ENCODE results near the gene RASAL3.
A peak's percentile ranks its signal among the peaks of the same experiment; 100 is the strongest.
"Not testable (repeated sequence)": the region's sequence is repeated elsewhere in the genome, so short reads cannot be mapped to it uniquely, and the experiment has no call there.

Gene RASAL3

GRCh38 chr19:15418579-15419412, 45.5 kb downstream of the RASAL3 start, which contains the start of gene AKAP8L:
Gene AKAP8L, minus strand, starts transcription at chr19:15418988. Its CDS starts 65 bp downstream, at chr19:15418923.
- peak; percentile 99 for DNase-seq

- no peak for DNase-seq
Observed at GRCh38 chr19:15418231-15418578, 46.1 kb downstream of the RASAL3 start.

DNA sequence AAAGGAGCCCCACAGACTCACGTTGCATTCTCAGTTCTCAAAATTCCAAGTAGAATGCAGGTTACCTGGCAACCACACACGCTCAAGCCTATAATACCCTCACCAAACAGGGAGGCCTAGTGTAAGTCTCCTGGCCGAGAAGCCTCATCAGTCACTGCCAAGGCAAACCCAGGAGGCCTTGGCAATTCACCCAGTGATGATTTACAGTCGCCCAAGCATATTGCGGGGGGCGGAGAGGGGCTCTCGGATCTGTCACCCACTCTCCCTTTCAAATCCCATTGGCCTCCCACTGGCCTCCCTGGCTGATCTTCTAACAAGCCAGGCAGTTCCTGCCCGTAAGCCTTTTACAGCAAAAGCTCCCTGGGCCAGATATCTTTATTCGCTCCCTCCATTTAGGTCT, 46.6 kb downstream of the RASAL3 start:
- DNase-seq: no peak

- DNase-seq: no peak
Observed at GRCh38 chr19:15412832-15413231, 51.5 kb downstream of the RASAL3 start.

- DNase-seq: not testable (repeated sequence)
Observed at GRCh38 chr19:15411351-15411750, 53.0 kb downstream of the RASAL3 start.

- DNase-seq: no peak
Observed at GRCh38 chr19:15404780-15405211, 59.5 kb downstream of the RASAL3 start.

DNA sequence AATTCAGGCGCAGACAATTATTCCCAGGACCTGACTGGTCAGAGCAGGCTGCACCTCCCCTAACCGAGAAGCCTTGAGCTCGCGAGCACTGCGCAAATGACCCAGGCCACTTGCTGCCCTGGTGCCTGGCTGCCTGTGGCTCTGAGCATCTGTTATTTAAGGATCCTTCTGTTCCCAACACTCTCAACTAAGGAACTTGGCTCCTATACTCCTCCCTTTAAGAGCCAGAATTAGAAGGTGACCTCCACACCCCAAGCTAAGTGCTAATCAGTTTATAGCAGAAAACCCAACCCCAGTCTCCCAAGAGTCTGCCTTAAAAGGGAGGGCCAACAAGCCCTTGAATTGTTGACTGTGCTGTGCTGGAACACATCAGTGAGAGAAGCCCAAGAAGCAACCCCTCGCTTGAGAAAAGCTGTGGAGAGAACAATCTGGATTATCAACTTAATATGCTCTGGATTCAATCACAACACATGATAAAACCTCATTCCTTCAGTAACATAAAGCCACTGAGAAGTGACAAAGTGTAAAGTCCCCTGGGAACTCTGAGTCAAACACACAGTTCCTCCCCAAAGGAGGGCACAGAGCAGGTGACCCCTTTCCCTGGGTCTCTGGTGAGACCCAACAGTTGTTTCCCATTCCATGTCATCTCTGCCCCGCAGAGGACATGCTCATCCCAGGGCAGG, 60.1 kb downstream of the RASAL3 start:
- DNase-seq: no peak

- no peak for DNase-seq
Observed at GRCh38 chr19:15403151-15403531, 61.2 kb downstream of the RASAL3 start.

- DNase-seq: no peak
Observed at GRCh38 chr19:15402411-15403150, 61.8 kb downstream of the RASAL3 start.
